GM10248 (cell line): Measurements from ENCODE around the gene RPS27L.

ENCODE experiments used
- CTCF ChIA-PET: fragments of 300-600 bp; sonication (Branson Sonifier 250); formaldehyde crosslinking; extraction: SDS; loops from one replicate; lab custom pipeline; 2021; ENCODE audit warnings: antibody characterized with exemption; lab: Yijun Ruan, JAX
- POLR2A ChIA-PET: fragments of 350-650 bp; sonication (Branson Sonifier 250); formaldehyde crosslinking; extraction: SDS; loops from one replicate; lab custom pipeline; 2020; ENCODE audit warnings: antibody characterized with exemption; lab: Yijun Ruan, JAX
- DNase-seq: peaks from one replicate; pipeline ENCODE4 v3.0.0; 2012; ENCODE audit errors: extremely low spot score
- CTCF ChIP-seq: IDR thresholded peaks from 2 replicates; pipeline ENCODE4 v1.5.1; 2012; ENCODE audit warnings: mild to moderate bottlenecking, low read depth; ENCODE audit errors: extremely low read depth, missing control alignments, control extremely low read depth

Gene RPS27L

GRCh38 chr15:63194302-63194701 lies 37.0 kb upstream of the RPS27L start:
- DNase-seq, result no peak
- CTCF ChIA-PET, result interaction anchor here (1.1 to 1.4 kb wide), 3 partner anchors 9 to 146 kb away, joined by 3 to 5 read pairs (median 3); no protein-coding TSS in a partner anchor
- POLR2A ChIA-PET, result interaction anchor here (1.0 kb wide), 1 partner anchor 21 kb away, joined by 3 read pairs; no protein-coding TSS in a partner anchor
- no peak for TF ChIP-seq CTCF

- DNase-seq, result no peak
- ChIA-PET POLR2A (interaction anchor here (0.5 to 1.3 kb wide), 3 partner anchors 31 to 290 kb away, joined by 3 to 4 read pairs (median 3); partner anchors contain the start of gene RPS27L), CTCF (interaction anchor here (0.9 to 2.8 kb wide), 5 partner anchors 10 to 90 kb away, joined by 3 to 18 read pairs (median 4); partner anchors contain the start of gene RPS27L)
- no peak for TF ChIP-seq CTCF
Observed at GRCh38 chr15:63192619-63193206, 35.4 kb upstream of the RPS27L start.

- POLR2A ChIA-PET, result interaction anchor here (0.7 to 1.3 kb wide), 4 partner anchors 11 to 318 kb away, joined by 3 to 4 read pairs (median 3); partner anchors contain the start of gene RPS27L
- no peak for TF ChIP-seq CTCF
- DNase-seq, result peak; percentile 62
- CTCF ChIA-PET, result interaction anchor here (0.9 to 2.8 kb wide), 8 partner anchors 10 to 91 kb away, joined by 3 to 18 read pairs (median 4); partner anchors contain the start of gene RPS27L
Observed at GRCh38 chr15:63191895-63192618, 34.8 kb upstream of the RPS27L start.

GRCh38 chr15:63190769-63191649 lies 33.7 kb upstream of the RPS27L start:
- TF ChIP-seq CTCF, result no peak
- CTCF ChIA-PET, result interaction anchor here (0.6 to 2.8 kb wide), 11 partner anchors 9 to 92 kb away, joined by 3 to 18 read pairs (median 3); partner anchors contain the start of gene APH1B
- no peak for DNase-seq
- POLR2A ChIA-PET, result no interaction called here

GRCh38 chr15:63189941-63190768 lies 32.9 kb upstream of the RPS27L start:
- CTCF ChIA-PET, result interaction anchor here (0.8 to 2.8 kb wide), 5 partner anchors 13 to 87 kb away, joined by 3 to 18 read pairs (median 3); partner anchors contain the start of gene APH1B
- TF ChIP-seq CTCF, result no peak
- no peak for DNase-seq
- POLR2A ChIA-PET, result no interaction called here
